BJ (cell line): Measurements from ENCODE around the gene MED26. TPM values are rescaled to one million over a fixed set of nuclear protein-coding genes. Genes with fewer than 3 reads are reported as not detected.

Source experiments
- CTCF ChIA-PET: fragments of 350-600 bp; formaldehyde crosslinking; extraction: SDS; loops from one replicate; lab custom pipeline; 2021; ENCODE audit warnings: antibody characterized with exemption, inconsistent platforms; lab: Yijun Ruan, JAX
- POLR2A ChIA-PET: fragments of 300-600 bp; sonication (Branson Sonifier 250); formaldehyde crosslinking; extraction: SDS; loops from one replicate; lab custom pipeline; 2021; ENCODE audit warnings: antibody characterized with exemption; lab: Charles Lee
- DNase-seq: peaks from one replicate; pipeline ENCODE4 v3.0.0-alpha.2; 2011; ENCODE audit warnings: low read depth
- H3K27me3 ChIP-seq: 2 replicates; pipeline ENCODE4 v1.6.0; 2011; ENCODE audit warnings: low read length; ENCODE audit not compliant: control insufficient read depth, insufficient read depth
- H3K36me3 ChIP-seq: 2 replicates; pipeline ENCODE4 v1.5.1; 2011; ENCODE audit warnings: low read length; ENCODE audit not compliant: control insufficient read depth, insufficient read depth
- H3K4me3 ChIP-seq: 2 replicates; pipeline ENCODE4 v1.5.1; 2011; ENCODE audit warnings: low read depth, mild to moderate bottlenecking, control low read depth, low read length
- CTCF ChIP-seq: IDR thresholded peaks from 2 replicates; pipeline ENCODE4 v1.5.1; 2011; ENCODE audit warnings: low read depth, mild to moderate bottlenecking, control low read depth, inconsistent platforms, low read length, moderate library complexity; ENCODE audit not compliant: insufficient read depth
- polyA plus RNA-seq: library from polyadenylated mRNA; depleted of rRNA; stranded (reverse); fragments of >200 nt; gene quantifications from 2 replicates; pipeline ENCODE4 v1.2.3, GENCODE V29; 2011

Gene MED26
- polyA plus RNA-seq, 1 experiment: 3.9 TPM

- peak overlapping the region; percentile 82 for H3K4me3 ChIP-seq
- POLR2A ChIA-PET: no interaction called here
- no peak for DNase-seq
- CTCF ChIA-PET: no interaction called here
- no peaks in the 10 kb centered on the region for H3K27me3 ChIP-seq
- H3K36me3 ChIP-seq: peaks cover 16% of the 10 kb centered on the region
- TF ChIP-seq CTCF: no peak
These were observed 56.1 kb downstream of the MED26 start for GRCh38 chr19:16571822-16572331.

- no peak for DNase-seq
- H3K36me3 ChIP-seq: peaks cover 18% of the 10 kb centered on the region
- TF ChIP-seq CTCF: no peak
- CTCF ChIA-PET: no interaction called here
- POLR2A ChIA-PET: no interaction called here
- peak overlapping the region; percentile 82 for H3K4me3 ChIP-seq
- no peaks in the 10 kb centered on the region for H3K27me3 ChIP-seq
These were observed 56.7 kb downstream of the MED26 start for GRCh38 chr19:16571283-16571682.

- Histone ChIP-seq H3K36me3 (peaks cover 15% of the 10 kb centered on the region), H3K4me3 (no peak overlapping the region), H3K27me3 (no peaks in the 10 kb centered on the region)
- ChIA-PET CTCF (interaction anchor here (0.6 kb wide), 1 partner anchor 116 kb away, joined by 4 read pairs; no protein-coding TSS in a partner anchor), POLR2A (no interaction called here)
- no peak for DNase-seq
- TF ChIP-seq CTCF: no peak
These were observed 58.2 kb downstream of the MED26 start for GRCh38 chr19:16569609-16570320.

- no peak for DNase-seq
- no peak for TF ChIP-seq CTCF
- Histone ChIP-seq H3K4me3 (no peak overlapping the region), H3K27me3 (no peaks in the 10 kb centered on the region), H3K36me3 (peaks cover 21% of the 10 kb centered on the region)
- ChIA-PET POLR2A (no interaction called here), CTCF (no interaction called here)
These were observed 61.3 kb downstream of the MED26 start for GRCh38 chr19:16566702-16567101.

GRCh38 chr19:16566161-16566560 lies 61.8 kb downstream of the MED26 start:
- no peaks in the 10 kb centered on the region for H3K27me3 ChIP-seq
- H3K4me3 ChIP-seq: no peak overlapping the region
- H3K36me3 ChIP-seq: peaks cover 26% of the 10 kb centered on the region
- no peak for DNase-seq
- CTCF ChIA-PET: no interaction called here
- POLR2A ChIA-PET: no interaction called here
- TF ChIP-seq CTCF: no peak
